Naive thymus-derived CD4-positive, alpha-beta T cell (primary cell): ENCODE results near the gene SYTL2. TPM values are rescaled to one million over a fixed set of nuclear protein-coding genes. Genes with fewer than 3 reads are reported as not detected.
A peak's percentile ranks its signal among the peaks of the same experiment; 100 is the strongest.

Experiments used
- ATAC-seq: fragments of 150-1000 bp; cut with Tn5 transposase; 2 replicates; pipeline ENCODE4 v1.10.0; 2021; ENCODE audit warnings: mild to moderate bottlenecking, moderate library complexity
- CTCF ChIA-PET: fragments of 350-600 bp; sonication (Branson Sonifier 250); formaldehyde crosslinking; loops from one replicate; lab custom pipeline; 2021; ENCODE audit warnings: antibody characterized with exemption; lab: Charles Lee
- POLR2A ChIA-PET: fragments of 350-600 bp; sonication (Branson Sonifier 250); formaldehyde crosslinking; loops from one replicate; lab custom pipeline; 2021; ENCODE audit warnings: antibody characterized with exemption, inconsistent platforms; lab: Charles Lee
- DNase-seq, 9 donors: peaks; one replicate each; pipeline versions ENCODE4 v3.0.0 to v3.0.0-alpha.2; 2020 to 2022; ENCODE audit warnings: mixed read lengths in 1 of 9
- H3K27ac ChIP-seq: one replicate; pipeline ENCODE4 v1.7.0; 2013; ENCODE audit warnings: mild to moderate bottlenecking, low read depth, low read length, moderate library complexity
- H3K27me3 ChIP-seq, 2 donors: one replicate each; pipeline ENCODE4 v1.7.0; 2013; ENCODE audit warnings: low read length in 2 of 2, mild to moderate bottlenecking in 2 of 2, moderate library complexity in 2 of 2; ENCODE audit not compliant: control insufficient read depth in 2 of 2, insufficient read depth in 2 of 2
- H3K36me3 ChIP-seq, 3 experiments: 1 replicate in 2 of 3; 2 replicates in 1 of 3; pipeline ENCODE4 v1.7.0; 2013; ENCODE audit warnings: low read length in 3 of 3, mild to moderate bottlenecking in 3 of 3, moderate library complexity in 1 of 3; ENCODE audit not compliant: insufficient read depth in 3 of 3, control insufficient read depth in 2 of 3
- H3K4me1 ChIP-seq, 2 donors: one replicate each; pipeline ENCODE4 v1.7.0; 2013; ENCODE audit warnings: low read length in 2 of 2, mild to moderate bottlenecking in 2 of 2, moderate library complexity in 1 of 2; ENCODE audit not compliant: control insufficient read depth in 2 of 2, insufficient read depth in 2 of 2
- H3K4me3 ChIP-seq: 2 replicates; pipeline ENCODE4 v1.7.0; 2013; ENCODE audit warnings: mild to moderate bottlenecking, low read length
- H3K9me3 ChIP-seq, 3 experiments: 1 replicate in 2 of 3; 2 replicates in 1 of 3; pipeline ENCODE4 v1.7.0; 2013; ENCODE audit warnings: low read length in 3 of 3; ENCODE audit not compliant: control insufficient read depth in 2 of 3
- H3K27ac Mint-ChIP-seq, 9 donors: one replicate each; pipeline ENCODE4 v1.8.0; 2020 to 2022; ENCODE audit warnings: mixed read lengths in 9 of 9, mild to moderate bottlenecking in 8 of 9, moderate library complexity in 5 of 9, inconsistent platforms in 2 of 9
- H3K27me3 Mint-ChIP-seq, 5 donors: one replicate each; pipeline ENCODE4 v1.8.0; 2021 to 2022; ENCODE audit warnings: mixed read lengths in 5 of 5, mild to moderate bottlenecking in 1 of 5
- H3K36me3 Mint-ChIP-seq, 5 donors: one replicate each; pipeline ENCODE4 v1.8.0; 2020 to 2022; ENCODE audit warnings: mixed read lengths in 5 of 5, mild to moderate bottlenecking in 3 of 5, inconsistent platforms in 1 of 5
- H3K4me1 Mint-ChIP-seq, 7 donors: one replicate each; pipeline ENCODE4 v1.8.0; 2020 to 2022; ENCODE audit warnings: mixed read lengths in 7 of 7, mild to moderate bottlenecking in 3 of 7, inconsistent platforms in 1 of 7
- H3K4me3 Mint-ChIP-seq, 10 donors: one replicate each; pipeline ENCODE4 v1.8.0; 2020 to 2022; ENCODE audit warnings: mild to moderate bottlenecking in 10 of 10, mixed read lengths in 10 of 10, moderate library complexity in 6 of 10, inconsistent platforms in 2 of 10
- H3K9me3 Mint-ChIP-seq, 11 donors: one replicate each; pipeline ENCODE4 v1.8.0; 2020 to 2022; ENCODE audit warnings: mixed read lengths in 11 of 11, mild to moderate bottlenecking in 4 of 11, inconsistent platforms in 1 of 11, moderate library complexity in 1 of 11
- intact Hi-C, 2 donors: fragments of 100-400 bp; cut with micrococcal nuclease; formaldehyde crosslinking; loops; one replicate each; pipeline ENCODE4 v1.15.1; 2023
- polyA plus RNA-seq, 2 donors: library from polyadenylated mRNA; unstranded; fragments of 300-500 nt; fragmentation: Illumina TruSeq; gene quantifications; one replicate each; pipeline ENCODE4 v1.2.3, GENCODE V29; 2021
- total RNA-seq, 6 experiments: library from RNA in 5 of 6; stranded (reverse) in 5 of 6; gene quantifications; 1 replicate in 5 of 6; 2 replicates in 1 of 6; pipeline ENCODE4 v1.2.3 and lab custom pipeline; 2021 to 2026

The SYTL2 gene
- total and polyA plus RNA-seq, 7 experiments from 2014 or later = 12.0 to 62.9 (median 27.5) TPM

DNA sequence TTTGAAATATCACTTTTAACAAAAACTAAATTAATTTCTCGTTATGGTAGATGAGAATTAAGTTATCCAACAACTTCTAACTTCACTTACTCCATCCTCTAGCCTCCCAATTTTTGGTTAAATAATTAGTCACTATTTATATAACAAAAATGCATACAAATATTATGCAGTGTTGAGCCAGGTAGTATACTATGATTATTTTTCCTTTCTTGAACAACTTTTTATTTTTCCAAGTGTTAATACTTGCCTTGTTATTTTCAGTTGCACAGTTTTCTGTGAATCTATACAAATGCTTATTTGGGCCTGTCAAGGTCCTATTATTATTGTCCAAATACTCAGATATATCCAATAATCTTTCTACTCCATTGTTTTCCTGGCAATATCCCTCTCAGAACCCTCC is 24.3 kb upstream of the SYTL2 start:
- Histone ChIP-seq H3K27me3 (no peaks in the 10 kb centered on the region), H3K36me3 (no peaks in the 10 kb centered on the region), H3K27ac (no peak overlapping the region), H3K4me1 (no peaks in the 10 kb centered on the region), H3K4me3 (no peak overlapping the region), H3K9me3 (peaks cover 0 to 4% (median 0%) of the 10 kb centered on the region in 3 experiments)
- POLR2A ChIA-PET = no interaction called here
- ATAC-seq = no peak
- Mint-ChIP-seq H3K27ac (no peak overlapping the region), H3K4me3 (no peak overlapping the region), H3K27me3 (no peaks in the 10 kb centered on the region), H3K4me1 (peaks cover 0 to 4% (median 0%) of the 10 kb centered on the region in 7 donors), H3K9me3 (peaks cover 0 to 13% (median 11%) of the 10 kb centered on the region in 11 donors), H3K36me3 (peaks cover 8 to 30% (median 12%) of the 10 kb centered on the region in 5 donors)
- DNase-seq = no peak
- intact Hi-C loops = no loop called here
- CTCF ChIA-PET = no interaction called here

DNA sequence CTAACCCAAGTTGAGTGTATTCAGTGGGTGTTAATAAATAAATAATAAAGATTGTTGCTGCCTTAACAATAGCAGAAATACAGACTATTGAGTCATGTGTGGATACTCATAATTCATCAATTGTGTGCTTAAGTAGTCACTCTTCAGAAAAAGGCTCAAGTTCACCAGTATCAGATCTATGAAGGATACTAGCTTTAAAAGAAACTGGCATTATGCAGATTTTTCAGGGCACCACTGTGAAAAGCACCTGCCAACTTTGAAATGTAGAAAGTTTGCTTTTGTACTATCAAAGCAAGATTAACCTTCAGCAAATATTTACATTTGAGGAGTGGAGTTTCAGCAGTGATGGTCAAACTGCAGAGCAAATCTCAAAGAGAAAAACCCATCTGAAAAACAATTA is 20.1 kb upstream of the SYTL2 start:
- Histone ChIP-seq H3K27ac (no peak overlapping the region), H3K27me3 (no peaks in the 10 kb centered on the region), H3K36me3 (no peaks in the 10 kb centered on the region), H3K9me3 (peaks cover 0 to 4% (median 0%) of the 10 kb centered on the region in 3 experiments), H3K4me3 (no peak overlapping the region), H3K4me1 (peaks cover 19 to 21% of the 10 kb centered on the region in 2 donors)
- POLR2A ChIA-PET = no interaction called here
- Mint-ChIP-seq H3K36me3 (peaks cover 3 to 22% (median 7%) of the 10 kb centered on the region in 5 donors), H3K27ac (peak overlapping the region in 2 of 9 donors; percentile 31 to 61), H3K4me1 (peaks cover 13 to 30% (median 22%) of the 10 kb centered on the region in 7 donors), H3K9me3 (peaks cover 0 to 12% (median 9%) of the 10 kb centered on the region in 11 donors), H3K4me3 (no peak overlapping the region), H3K27me3 (no peaks in the 10 kb centered on the region)
- DNase-seq (no peak), ATAC-seq (no peak)
- CTCF ChIA-PET = no interaction called here
- intact Hi-C loops = no loop called here

DNA sequence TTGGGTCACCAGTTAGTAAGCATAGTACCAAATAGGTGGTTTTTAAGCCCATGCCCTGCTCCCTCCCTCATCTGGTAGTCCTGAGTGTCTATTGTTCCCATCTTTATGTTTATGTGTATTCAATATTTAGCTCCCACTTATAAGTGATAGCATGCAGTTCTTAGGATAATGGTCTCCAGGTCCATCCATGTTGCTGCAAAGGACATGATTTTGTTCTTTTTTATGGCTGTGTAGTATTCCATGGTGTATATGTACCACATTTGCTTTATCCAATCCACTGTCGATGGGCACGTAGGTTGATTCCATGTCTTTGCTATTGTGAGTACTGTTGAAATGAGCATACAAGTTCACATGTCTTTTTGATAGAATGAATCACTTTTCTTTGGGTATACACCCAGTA is 18.2 kb upstream of the SYTL2 start:
- no peaks in the 10 kb centered on the region for H3K27me3 ChIP-seq
- H3K36me3 ChIP-seq = no peaks in the 10 kb centered on the region
- peaks cover 0 to 16% (median 0%) of the 10 kb centered on the region in 5 donors for H3K36me3 Mint-ChIP-seq
- H3K4me1 ChIP-seq = peaks cover 32 to 33% of the 10 kb centered on the region in 2 donors
- H3K27me3 Mint-ChIP-seq = no peaks in the 10 kb centered on the region
- no peak overlapping the region for H3K4me3 Mint-ChIP-seq
- intact Hi-C loops = loop anchor here in 1 of 2 donors (10.0 kb wide), 1 partner anchor 976 kb away; the partner anchor contains the start of gene PRSS23
- peaks cover 0 to 5% (median 0%) of the 10 kb centered on the region in 11 donors for H3K9me3 Mint-ChIP-seq
- ATAC-seq (no peak), DNase-seq (no peak)
- no peaks in the 10 kb centered on the region for H3K9me3 ChIP-seq
- H3K4me1 Mint-ChIP-seq = peaks cover 18 to 47% (median 40%) of the 10 kb centered on the region in 7 donors
- no peak overlapping the region for H3K27ac ChIP-seq
- CTCF ChIA-PET = interaction anchor here (1.6 kb wide), 1 partner anchor 134 kb away, joined by 4 read pairs; no protein-coding TSS in a partner anchor
- POLR2A ChIA-PET = no interaction called here
- H3K4me3 ChIP-seq = no peak overlapping the region
- peak overlapping the region in 5 of 9 donors; percentile 64 to 77 (median 69) for H3K27ac Mint-ChIP-seq

DNA sequence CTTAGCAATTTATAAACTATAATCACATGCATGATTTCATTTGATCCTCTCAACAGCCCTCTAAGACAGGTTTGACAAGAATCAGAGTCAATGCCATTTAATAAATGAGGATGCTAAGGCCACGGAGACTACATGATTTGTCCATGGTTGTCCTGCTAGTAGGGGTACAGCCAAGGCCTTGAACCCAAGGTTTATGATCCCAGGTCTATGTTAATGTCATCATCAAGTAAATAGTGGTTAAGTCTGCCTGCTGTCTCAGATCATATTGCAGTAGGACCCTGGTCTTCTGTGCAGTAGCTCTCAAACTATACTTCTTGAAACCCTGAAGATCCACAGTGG is 17.7 kb upstream of the SYTL2 start:
- intact Hi-C loops = loop anchor here in 1 of 2 donors (1.0 to 10.0 kb wide), 2 partner anchors 26 to 976 kb away; partner anchors contain the start of gene PRSS23
- Histone ChIP-seq H3K36me3 (no peaks in the 10 kb centered on the region), H3K27ac (no peak overlapping the region), H3K4me1 (peaks cover 35 to 36% of the 10 kb centered on the region in 2 donors), H3K27me3 (no peaks in the 10 kb centered on the region), H3K9me3 (no peaks in the 10 kb centered on the region), H3K4me3 (no peak overlapping the region)
- no peaks in the 10 kb centered on the region for H3K27me3 Mint-ChIP-seq
- ChIA-PET POLR2A (no interaction called here), CTCF (interaction anchor here (1.6 kb wide), 1 partner anchor 133 kb away, joined by 4 read pairs; no protein-coding TSS in a partner anchor)
- DNase-seq (no peak), ATAC-seq (no peak)
- H3K9me3 Mint-ChIP-seq = peaks cover 0 to 5% (median 0%) of the 10 kb centered on the region in 11 donors
- peaks cover 0 to 16% (median 0%) of the 10 kb centered on the region in 5 donors for H3K36me3 Mint-ChIP-seq
- peak overlapping the region in 6 of 9 donors; percentile 56 to 100 (median 67) for H3K27ac Mint-ChIP-seq
- no peak overlapping the region for H3K4me3 Mint-ChIP-seq
- peaks cover 22 to 53% (median 46%) of the 10 kb centered on the region in 7 donors for H3K4me1 Mint-ChIP-seq

DNA sequence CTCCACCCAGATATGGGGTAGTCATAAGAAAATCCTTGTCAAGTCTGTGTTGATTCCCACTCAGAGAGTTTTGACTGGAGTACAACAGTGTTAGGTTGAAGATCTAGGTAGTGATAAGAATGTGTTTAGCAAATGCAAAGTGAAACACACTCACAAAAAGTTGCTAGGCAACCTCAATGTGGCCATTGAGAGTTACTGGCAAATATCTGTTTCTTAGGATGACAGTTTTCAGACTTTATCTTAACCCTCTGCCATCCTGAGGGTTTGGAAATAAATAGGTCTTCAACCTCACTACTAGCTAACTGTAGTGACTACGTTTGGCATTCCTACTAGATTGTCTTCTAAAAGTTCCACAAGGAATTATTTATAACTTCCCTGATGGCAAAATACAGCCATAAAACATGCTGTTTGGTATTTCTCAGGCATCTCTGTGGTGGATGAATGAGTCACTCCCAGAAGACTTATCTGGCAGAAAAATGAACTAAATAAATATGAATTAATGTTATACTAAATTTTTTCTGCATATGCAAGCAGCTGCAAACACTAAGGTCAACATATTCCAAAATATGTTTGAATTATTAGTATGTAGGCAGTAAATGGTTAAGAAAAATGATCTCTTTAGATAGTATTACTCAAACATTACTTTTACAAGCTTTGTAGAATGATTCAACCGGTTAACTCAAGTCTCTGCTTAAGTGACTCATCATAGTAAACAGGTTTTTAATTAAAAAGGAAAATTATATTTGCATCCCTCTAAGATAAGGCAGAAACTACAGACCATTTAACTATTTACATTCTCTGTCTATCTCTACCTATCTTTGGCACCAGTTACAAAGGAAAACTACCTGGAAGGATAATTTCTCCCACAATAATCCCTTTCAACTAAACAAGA is 17.1 kb upstream of the SYTL2 start:
- peak in 7 of 9 donors; percentile 42 to 77 (median 68) for DNase-seq
- H3K36me3 ChIP-seq = no peaks in the 10 kb centered on the region
- intact Hi-C loops = loop anchor here in 1 of 2 donors (1.0 to 10.0 kb wide), 6 partner anchors 26 to 977 kb away; partner anchors contain the start of gene PRSS23
- Mint-ChIP-seq H3K36me3 (peaks cover 0 to 16% (median 0%) of the 10 kb centered on the region in 5 donors), H3K9me3 (peaks cover 0 to 5% (median 0%) of the 10 kb centered on the region in 11 donors), H3K27ac (peak overlapping the region; percentile 56 to 100 (median 90)), H3K4me1 (peaks cover 24 to 59% (median 51%) of the 10 kb centered on the region in 7 donors), H3K27me3 (no peaks in the 10 kb centered on the region), H3K4me3 (peak overlapping the region in 7 of 10 donors; percentile 5 to 78 (median 25))
- peak; percentile 54 for ATAC-seq
- ChIA-PET POLR2A (interaction anchor here (0.5 to 1.2 kb wide), 6 partner anchors 11 to 238 kb away, joined by 3 to 6 read pairs (median 3); partner anchors contain the start of genes CCDC83 and CREBZF), CTCF (interaction anchor here (0.8 to 1.6 kb wide), 2 partner anchors 26 to 133 kb away, joined by 3 to 4 read pairs; no protein-coding TSS in a partner anchor)
- H3K9me3 ChIP-seq = no peaks in the 10 kb centered on the region
- H3K27me3 ChIP-seq = no peaks in the 10 kb centered on the region
- H3K27ac ChIP-seq = no peak overlapping the region
- peaks cover 41 to 42% of the 10 kb centered on the region in 2 donors for H3K4me1 ChIP-seq
- no peak overlapping the region for H3K4me3 ChIP-seq

DNA sequence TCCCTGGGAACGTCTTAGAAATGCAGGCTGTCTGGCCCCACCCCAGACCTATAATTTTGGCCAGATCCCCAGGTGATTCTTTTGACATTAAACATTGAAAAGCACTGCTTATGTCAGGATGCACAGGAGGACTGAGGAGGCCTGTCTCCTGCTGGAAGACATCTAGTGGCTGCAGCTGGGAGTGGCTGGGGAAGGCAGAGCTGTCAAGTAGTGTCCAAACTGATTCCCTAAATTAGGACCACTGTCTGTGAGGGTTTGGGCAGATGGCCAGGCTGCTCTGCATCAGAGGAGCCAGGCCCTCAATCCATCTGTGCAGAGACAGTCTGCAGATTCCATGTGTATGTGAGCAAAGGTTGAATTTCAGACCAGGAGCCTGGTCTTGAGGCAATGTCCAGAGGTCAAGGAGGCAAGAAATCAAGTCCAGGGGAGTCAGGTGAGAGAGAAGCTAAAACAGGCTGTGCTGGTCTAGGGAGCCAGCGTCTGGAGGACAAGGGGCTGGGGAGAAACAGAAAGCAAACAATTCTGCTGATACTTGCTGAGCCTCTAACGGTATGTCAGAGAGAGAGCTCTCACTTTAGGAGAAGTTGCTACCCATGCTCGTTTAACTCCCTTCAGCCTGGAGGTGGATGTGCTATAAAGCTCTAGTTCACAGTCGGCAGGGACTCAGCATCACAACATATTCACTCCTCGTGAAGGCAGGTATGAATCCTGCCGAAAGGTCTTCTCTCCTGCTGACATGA is 15.3 kb upstream of the SYTL2 start:
- H3K9me3 ChIP-seq = no peaks in the 10 kb centered on the region
- Mint-ChIP-seq H3K36me3 (peaks cover 0 to 23% (median 0%) of the 10 kb centered on the region in 5 donors), H3K27me3 (no peaks in the 10 kb centered on the region), H3K4me3 (peak overlapping the region in 9 of 10 donors; percentile 11 to 65 (median 40)), H3K4me1 (peaks cover 28 to 72% (median 64%) of the 10 kb centered on the region in 7 donors), H3K27ac (peak overlapping the region; percentile 59 to 100 (median 93)), H3K9me3 (peaks cover 0 to 5% (median 0%) of the 10 kb centered on the region in 11 donors)
- H3K27ac ChIP-seq = no peak overlapping the region
- no peaks in the 10 kb centered on the region for H3K36me3 ChIP-seq
- H3K4me3 ChIP-seq = no peak overlapping the region
- ATAC-seq = no peak
- CTCF ChIA-PET = interaction anchor here (1.0 to 2.0 kb wide), 6 partner anchors 28 to 134 kb away, joined by 3 to 7 read pairs (median 4); partner anchors contain the start of gene CCDC83
- POLR2A ChIA-PET = interaction anchor here (0.6 to 3.9 kb wide), 3 partner anchors 11 to 76 kb away, joined by 4 to 20 read pairs (median 6); no protein-coding TSS in a partner anchor
- peak in 3 of 9 donors; percentile 24 to 39 (median 28) for DNase-seq
- intact Hi-C loops = loop anchor here (1.0 to 10.0 kb wide), 3 partner anchors 132 to 979 kb away; partner anchors contain the start of gene PRSS23 (in 1 of the 2)
- H3K27me3 ChIP-seq = no peaks in the 10 kb centered on the region
- H3K4me1 ChIP-seq = peaks cover 55 to 57% of the 10 kb centered on the region in 2 donors
